Activated CD4-positive, alpha-beta T cell treated with anti-CD3 and anti-CD28 coated beads, Interleukin-2, Interleukin-6, amounts not matched to agents 100 ng/mL and 50 ng/mL, durations not matched to agents 16 hours and 8 hours (primary cell): ENCODE measurements around the gene R3HDM1.
"Not testable (repeated sequence)": the region's sequence is repeated elsewhere in the genome, so short reads cannot be mapped to it uniquely, and the experiment has no call there.

ENCODE experiments used
- DNase-seq: peaks from one replicate; pipeline ENCODE4 v3.0.0-alpha.2; 2020

Gene R3HDM1

DNA sequence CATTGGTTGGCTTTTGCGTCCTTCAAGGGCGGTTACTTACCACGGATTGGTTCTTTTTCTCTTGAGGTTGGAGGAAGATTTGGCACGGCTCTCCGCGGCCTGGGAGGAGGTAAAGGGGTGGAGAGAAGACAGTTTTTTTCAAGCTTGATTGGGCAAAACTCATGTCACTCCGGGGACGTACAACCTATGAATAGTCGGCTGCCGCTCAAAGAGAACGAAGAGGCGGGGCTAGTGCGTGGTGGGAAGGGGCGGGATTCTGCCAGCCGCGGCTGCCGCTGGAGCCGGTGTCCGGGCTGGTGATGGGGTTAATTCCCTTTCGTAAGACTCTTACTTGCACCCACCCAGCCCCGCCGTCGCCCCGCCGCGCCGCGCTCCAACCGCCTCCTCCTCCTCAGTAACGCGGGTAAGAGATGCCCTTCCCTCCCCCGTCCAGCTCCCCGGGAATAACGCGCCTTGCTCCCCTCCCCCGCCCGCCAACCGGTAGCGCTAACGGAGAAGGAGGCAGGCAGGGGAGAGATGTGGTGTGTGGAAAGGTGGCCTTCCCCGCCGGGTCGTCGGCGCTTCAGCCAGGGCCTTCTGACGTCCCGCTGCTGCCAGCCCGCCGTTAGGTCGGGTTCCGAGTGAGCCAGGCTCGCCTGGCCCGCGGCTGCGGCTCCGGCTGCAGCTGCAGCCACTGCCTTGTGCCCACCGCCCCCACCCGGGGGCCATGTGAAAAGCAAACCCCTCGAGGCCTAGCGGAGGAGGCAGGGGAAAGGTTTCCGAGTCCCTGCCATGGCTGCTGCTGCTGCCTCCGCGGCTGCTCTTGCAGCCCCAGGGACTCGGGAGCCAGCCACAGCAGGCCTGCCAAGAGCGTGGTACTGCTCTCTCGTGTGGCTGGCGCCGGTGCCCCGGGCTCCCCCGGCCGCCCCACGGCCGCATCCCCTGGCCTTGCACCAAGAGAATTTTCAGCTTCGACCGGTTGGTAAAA lies at the start of gene R3HDM1:
TSS of gene R3HDM1 (plus strand) at position 254 of the 967 bp plus-strand sequence. CDS start 73,362 bp downstream, outside the sequence.
- peak; percentile 98 for DNase-seq

DNA sequence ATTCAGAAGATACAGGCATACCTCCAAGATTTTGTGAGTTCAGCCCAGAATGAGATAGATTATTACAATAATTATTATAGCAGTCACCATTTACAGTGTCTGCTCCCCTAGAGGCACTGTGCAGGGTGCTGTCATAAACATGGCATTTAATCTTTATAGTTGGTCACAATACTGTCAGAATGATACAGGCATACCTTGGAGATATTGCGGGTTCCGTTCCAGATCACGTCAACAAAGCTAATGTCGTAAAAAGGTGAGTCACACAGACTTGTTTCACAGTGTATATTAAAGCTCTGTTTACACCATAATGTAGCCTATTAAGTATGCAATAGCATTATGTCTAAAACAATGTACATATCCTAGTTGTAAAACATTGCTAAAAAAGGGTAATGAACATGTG lies 45.8 kb upstream of the R3HDM1 start:
- DNase-seq: no peak

DNA sequence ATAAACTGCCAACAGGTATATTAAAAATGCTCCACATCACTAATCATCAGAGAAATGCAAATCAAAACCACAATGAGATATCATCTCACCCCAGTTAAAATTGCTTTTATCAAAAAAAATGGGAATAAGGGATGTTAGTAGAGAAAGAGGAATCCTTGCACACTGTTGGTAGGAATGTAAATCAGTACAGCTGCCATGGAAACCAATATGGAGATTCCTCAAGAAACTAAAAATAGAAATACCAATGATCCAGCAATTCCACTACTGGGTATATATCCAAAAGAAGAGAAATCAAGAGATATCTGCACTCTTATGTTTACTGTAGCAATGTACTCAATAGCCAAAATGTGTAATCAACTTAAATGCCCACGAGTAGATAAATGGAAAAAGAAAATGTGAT lies 40.9 kb upstream of the R3HDM1 start:
- DNase-seq: no peak

DNA sequence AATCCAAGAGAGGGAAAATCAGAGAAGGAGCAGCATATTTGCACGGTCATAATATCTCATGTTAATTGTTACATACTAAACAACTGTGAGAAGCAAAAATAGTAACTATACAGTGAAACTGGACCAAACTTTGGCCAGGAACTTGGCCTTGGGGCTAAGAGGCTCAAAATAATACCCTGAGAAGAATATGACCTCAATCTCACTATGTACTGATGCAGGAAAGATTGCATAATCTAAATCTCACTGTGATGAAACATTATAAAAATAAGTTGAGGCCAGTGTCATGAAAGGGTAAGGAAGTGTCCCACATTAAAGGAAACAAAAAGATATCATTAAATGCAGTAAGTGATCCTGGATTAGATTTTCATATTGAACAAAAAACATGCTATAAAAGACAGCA lies 36.8 kb upstream of the R3HDM1 start:
- no peak for DNase-seq

DNA sequence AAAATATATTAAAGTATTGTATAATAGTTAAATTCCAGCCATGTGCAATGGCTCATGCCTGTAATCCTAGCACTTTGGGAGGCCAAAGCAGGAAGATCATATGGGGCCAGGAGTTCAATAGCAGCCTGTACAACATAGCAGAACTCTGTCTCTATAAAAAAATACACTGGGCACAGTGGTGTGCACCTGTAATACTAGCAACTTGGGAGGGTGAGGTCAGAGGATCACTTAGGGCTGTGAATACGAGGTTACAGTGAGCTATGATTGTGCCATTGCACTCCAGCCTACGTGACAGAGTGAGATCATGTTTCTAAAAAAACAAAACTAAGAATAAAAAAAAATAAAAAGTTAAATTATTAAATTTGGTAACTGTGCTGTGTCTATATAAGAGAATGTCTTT lies 36.4 kb upstream of the R3HDM1 start:
- DNase-seq: no peak

DNA sequence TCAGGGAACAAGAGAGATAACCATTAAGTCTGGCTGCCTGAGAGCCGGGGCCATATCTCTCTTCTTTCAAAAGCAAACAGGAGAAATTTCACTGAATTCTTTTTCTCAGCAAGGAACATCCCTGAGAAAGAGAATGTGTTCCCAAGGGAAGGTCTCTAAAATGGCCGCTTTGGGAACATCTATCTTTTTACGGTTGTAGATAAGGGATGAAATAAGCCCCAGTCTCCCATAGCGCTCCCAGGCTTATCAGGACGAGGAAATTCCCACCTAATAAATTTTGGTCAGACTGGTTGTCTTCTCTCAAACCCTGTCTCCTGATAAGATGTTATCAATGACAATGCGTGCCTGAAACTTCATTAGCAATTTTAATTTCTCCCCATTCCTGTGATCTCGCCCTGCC lies 32.7 kb upstream of the R3HDM1 start:
- not testable (repeated sequence) for DNase-seq

DNA sequence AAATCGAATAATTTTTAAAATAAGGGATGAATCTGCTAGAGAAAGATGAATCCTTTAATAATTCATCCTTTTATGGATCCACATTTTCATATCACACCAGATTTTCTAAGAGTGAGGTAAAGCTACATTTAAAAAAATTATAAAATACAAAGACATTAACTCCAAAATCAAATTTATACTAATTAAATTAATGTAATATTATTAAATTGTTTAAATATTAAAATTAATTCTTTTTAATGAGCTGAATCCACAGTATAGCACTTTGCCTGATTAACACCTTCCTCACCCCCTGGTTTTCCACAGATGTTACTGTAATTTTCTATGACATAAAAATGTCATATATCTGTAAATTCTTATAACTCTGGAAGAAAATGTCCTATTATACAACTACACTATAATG lies 26.5 kb upstream of the R3HDM1 start:
- DNase-seq: no peak

DNA sequence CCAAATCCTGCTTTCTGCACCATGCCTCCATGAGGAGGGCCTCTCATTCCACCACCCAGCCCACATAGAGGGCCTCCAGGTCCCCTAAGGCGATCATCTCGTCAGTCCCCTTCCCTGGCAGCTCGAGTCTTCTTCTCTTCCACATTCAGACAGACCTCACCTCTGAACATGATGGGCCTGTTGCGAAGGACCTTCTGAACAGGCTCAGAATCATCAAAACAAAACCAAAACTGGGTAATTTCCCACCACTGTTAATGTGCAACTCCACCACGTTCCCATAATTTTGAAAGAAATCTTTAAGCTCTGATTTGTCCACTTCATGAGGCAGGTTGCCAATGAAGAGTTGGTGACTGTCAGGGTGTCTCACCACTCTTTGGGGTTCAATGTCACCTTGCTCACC lies 20.7 kb upstream of the R3HDM1 start:
- no peak for DNase-seq

DNA sequence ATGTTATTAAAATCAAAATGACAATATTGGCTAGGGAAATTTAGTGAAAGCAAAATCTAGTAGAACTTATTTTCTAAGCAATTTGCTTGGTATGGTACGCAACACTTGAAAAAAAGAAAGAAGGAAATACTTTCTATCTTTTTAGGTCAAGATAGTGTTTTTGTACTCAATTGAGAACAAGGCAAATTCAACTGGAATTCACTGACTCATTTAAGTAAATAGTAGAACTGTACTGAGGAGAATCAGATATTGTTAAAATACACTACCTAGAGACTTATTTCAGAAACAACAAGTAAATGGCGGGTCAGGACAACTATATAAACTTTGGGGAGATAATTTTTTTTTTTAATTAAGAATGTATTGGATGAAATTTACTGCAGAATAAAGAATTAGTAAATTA lies 19.2 kb upstream of the R3HDM1 start:
- DNase-seq: no peak

DNA sequence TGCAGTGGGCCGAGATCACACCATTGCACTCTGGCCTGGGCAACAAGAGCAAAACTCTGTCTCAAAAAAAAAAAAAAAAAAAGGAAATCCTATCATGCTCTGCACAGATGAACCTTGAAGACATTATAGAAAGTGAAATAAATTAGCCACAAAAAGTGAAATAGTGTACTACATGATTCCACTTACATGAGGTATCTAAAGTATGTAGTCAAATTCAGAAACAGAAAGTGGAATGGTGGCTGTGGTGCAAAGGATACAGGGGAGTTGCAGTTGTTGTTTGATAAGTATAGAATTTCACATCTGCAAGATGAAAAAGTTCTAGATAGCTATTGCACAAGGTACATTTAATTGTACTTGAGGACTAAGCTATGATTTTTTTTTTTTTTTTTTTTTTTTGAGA lies 5.5 kb upstream of the R3HDM1 start:
- DNase-seq: no peak

DNA sequence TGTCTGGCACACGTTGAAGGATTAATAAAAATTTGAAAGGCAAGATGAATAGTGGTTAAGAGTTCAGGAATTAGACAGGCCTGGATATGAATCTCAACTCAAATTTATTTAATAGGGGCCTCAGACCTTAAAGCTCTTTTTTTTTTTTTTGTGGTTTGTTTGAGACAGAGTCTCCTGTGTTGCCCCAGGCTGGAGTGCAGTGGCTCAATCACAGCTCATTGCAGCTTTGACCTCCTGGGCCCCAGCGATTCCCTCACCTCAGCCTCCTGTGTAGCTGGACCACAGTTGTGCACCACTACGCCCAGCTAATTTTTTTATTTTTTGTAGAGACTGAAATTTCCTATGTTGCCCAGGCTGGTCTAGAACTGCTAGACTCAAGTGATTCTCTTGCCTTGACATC lies 3.3 kb upstream of the R3HDM1 start:
- no peak for DNase-seq

DNA sequence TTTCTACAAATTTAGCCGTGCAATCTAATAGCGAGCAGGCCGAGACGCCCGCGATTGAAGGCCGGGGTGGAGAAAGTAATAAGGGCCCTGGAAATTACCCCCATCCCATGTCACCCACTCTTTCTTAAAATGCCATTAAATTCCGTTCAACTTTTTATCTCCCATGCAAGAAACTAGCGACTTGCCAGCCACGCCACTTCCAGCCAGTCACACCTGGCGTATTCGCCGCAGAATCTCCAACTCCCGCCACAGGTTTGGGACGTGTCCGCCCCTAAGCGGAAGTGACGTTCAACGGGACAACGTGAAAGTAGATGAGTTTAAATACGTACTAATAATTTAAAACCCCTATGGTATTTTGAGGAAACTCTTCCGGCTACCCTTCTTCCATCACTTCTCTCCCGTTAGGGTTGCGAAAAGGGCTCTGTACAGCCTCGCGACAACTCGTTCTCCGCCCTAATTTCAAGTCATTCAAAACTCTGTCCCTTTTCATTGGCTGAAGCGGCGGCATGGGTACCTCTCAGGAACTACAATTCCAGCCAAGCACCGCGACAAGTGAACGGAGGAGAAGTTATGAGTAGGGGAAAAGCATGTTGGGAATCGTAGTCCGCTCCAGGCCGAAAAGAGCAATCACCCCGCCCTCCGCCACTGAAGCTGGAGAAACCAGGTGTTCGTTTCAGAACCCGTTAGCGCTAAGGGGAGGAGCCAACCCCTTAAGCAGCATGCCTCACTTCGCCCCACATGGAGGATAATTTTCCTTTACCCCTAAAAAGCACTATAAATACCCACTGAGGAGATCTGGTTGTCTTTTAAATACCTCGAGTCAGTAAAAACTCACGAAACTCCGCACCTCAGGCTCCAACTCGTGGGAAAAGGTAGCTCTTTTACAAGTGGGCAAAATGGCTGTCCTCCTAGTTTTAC lies 712 bp upstream of the R3HDM1 start, which contains the start of gene ZRANB3:
TSS of gene ZRANB3 (minus strand) at position 906 of the 918 bp plus-strand sequence.
- DNase-seq: peak; percentile 96

DNA sequence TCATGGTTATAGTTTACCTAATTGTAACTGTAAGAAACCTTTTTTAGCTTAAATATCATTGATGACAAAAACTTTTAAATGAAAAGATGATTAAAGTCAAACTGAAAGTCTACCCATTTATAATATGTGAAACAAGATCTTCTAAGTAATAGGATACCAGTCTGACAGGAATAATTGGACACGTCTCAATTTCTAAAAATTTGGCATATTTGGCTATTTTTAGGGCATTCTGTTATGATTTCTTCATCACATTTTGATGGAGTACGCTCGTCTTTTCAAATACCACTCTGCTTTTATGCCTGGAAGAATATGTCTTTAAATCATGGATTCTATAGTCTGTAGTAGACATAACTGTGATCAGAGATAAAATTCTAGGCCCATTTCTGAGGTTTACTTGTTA lies 1.3 kb downstream of the R3HDM1 start:
- DNase-seq: no peak

DNA sequence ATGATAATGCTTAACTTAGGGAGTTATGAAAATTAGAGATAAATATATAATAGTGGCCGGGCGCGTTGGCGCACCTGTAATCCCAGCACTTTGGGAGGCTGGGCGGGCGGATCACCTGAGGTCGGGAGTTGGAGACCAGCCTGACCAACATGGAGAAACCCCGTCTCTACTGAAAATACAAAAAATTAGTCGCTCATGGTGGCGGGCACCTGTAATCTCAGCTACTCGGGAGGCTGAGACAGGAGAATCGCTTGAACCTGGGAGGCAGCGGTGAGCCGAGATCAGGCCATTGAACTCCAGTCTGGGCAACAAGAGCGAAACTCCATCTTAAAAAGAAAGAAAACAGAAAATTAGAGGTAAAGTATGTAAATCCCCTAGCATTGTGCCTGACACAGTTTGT lies 2.3 kb downstream of the R3HDM1 start:
- not testable (repeated sequence) for DNase-seq

DNA sequence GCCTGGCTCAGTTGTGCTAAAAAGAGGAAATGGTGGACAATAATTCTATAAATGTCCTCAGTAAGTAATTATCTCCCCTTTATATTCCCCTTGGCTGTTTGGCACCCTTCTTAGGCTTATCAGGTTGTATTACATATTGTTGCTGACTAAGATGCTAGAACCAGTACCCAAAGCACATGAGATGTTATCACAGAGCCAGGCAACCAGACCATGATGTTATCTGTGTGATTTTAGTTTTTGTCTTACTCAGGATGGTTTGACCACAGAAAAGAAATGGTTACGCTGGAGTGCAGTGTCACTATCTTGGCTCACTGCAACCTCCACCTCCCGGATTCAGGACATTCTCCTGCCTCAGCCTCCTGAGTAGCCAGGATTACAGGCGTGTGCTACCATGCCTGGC lies 15.2 kb downstream of the R3HDM1 start:
- peak; percentile 68 for DNase-seq

DNA sequence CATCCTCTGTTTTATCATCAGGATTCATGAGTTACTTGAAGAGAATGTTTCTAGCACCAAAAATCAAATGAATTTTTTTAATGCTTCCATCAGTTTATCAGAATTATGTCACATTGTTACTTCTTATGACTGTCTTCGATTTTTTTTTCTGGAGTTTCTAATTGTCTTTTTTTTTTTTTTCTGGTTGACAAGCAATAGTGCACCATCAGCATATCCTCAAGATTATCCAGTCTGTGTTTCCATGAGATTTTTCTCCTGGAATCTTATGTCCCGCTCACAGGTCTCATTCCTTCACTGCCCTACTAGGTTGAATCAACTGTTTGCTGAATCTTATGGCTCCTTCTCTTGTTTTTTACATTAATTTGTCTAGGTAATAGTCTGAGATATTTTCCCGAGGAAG lies 16.0 kb downstream of the R3HDM1 start:
- no peak for DNase-seq

DNA sequence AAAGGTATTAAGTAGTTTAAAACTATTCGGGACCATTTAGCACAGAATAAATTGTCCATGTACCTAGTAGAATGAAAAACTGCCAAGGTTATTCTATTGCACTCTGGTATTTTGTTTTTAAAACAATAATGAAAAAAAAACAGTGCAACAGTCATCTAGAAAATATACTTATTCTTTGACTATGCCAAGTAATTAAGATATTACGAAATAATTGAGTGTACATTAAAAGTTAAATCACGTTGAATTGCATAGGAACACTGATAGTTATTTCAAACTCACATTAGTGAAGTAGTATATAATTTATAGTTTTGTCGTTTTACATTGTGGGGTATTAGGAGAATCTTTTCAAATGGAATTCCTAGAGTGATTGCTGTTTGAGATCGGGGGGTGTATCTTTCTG lies 20.1 kb downstream of the R3HDM1 start:
- no peak for DNase-seq

DNA sequence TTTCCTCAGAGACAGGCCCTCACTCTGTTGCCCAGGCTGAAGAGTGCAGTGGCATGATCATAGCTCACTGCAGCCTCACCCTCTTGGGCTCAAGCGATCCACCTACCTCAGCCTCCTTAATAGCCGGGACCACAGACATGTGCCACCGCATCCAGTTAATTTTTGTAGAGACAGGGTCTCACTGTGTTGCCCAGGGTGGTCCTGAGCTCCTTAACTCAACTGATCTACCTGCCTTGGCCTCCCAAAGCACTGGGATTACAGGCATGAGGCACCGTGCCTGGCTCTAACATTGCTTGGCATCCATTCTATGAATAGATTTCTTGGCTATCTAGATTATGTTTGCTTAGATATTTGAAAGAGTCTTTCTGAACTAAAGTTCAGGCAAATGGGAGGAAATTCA lies 21.6 kb downstream of the R3HDM1 start:
- no peak for DNase-seq

DNA sequence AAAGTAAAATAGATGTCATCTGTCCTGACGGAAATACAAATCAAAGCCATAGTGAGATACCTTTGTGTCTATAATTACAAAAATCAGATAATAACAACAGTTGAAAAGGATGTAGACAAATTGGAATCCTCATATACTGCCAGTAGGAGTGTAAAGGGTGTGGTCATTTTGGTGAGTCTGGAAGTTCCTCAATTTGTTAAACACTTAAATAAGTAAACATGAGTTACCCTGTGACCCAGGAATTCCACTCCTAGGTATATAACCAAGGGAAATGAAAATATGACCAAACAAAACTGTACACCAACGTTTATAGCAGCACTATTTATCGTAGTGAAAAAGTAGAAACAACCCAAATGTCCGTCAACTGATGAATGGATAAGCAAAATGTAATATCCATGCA lies 24.0 kb downstream of the R3HDM1 start:
- no peak for DNase-seq

DNA sequence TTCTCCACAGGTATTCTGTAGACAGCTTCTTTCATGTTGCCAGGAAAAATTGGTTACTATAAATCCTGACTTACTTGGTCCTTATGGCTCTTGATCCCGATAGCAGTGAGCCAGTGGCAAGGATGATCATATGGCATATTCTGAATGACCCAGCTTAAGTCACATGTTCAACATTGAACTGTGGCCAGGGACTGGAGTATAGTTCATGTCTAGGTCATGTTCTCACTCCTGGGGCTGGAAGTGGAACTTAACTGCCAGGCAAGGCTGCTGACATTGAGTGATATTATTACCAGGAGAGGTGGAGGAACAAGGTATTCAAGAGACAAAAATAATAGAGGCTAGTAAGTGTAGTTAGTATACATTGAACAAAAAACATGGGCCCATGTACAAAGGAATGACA lies 26.2 kb downstream of the R3HDM1 start:
- DNase-seq: no peak

DNA sequence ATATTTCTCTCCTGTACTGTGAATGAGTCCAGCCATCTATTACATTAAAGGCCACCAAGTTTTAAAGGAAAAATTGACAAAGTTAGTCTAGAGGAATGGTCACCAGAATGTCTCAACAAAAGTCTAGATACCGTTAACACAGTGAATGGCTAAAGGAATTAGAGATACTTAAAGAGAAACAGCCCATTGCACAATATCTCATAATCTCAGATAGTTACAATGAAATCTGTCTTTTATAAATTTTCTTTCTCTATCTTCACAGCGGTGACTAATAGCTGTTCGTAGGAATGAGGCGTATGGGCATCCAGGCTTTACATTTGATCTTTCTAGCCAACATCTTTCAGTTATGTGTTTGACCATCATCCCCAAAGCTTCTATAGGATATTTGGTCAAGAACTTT lies 30.6 kb downstream of the R3HDM1 start:
- DNase-seq: no peak

DNA sequence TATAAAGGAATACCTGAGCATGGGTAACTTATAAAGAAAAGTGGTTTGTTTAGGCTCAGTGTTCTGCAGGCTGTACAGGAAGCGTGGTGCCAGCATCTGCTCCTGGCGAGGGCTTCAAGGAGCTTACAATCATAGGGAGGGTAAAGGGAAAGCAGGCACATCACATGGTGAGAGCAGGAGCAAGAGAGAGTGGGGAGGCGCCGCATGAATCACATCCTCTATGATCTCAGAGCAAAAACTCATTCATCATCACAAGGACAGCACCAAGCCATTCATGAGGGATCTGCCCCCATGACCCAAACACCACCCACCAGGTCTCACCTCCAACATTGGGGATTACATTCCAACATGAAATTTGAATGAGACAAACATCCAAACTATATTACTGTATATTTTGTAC lies 32.5 kb downstream of the R3HDM1 start:
- DNase-seq: peak; percentile 16

DNA sequence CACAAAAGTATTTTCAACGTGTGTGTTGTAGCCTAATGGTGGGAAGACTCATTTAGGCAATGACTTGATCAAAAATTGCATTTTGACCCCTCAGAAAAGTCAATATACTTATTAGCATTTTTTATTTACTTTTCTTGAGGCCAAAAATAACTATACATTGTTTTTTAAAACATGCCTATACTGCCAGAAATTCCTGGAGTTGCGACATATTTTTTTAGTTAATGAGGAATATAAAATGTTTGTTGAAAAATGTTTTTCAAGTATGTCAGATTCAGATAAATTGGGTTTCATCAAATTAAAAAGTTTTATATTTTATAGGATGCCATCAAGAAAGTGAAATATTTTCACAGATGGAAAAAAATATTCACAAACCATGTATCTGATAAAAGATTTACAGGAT lies 39.6 kb downstream of the R3HDM1 start:
- no peak for DNase-seq

DNA sequence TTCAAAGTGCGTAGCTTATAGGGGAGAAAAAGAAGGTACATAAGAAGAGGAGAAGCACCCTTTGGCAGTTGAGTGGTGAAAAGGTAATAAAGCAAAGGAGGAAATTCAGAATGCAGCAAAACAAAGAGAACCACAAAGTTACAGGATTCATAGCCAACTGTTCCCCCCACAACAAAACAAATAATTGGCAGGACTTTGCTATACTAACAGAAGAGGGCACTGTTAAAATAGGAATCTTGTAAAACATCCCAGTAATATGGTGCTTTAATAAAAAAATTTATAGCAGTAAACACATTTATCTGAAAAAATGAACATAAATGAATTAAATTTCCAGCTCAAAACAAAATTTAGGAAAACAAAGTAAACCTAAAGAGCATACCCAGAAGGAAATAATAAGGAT lies 42.3 kb downstream of the R3HDM1 start:
- no peak for DNase-seq
